NCI-H2029 (cell line): ENCODE data around the gene PXK.

Experiments used
- DNase-seq: peaks from one replicate; lab custom pipeline; 2025; lab: John Stamatoyannopoulos, UW

Gene PXK

DNA sequence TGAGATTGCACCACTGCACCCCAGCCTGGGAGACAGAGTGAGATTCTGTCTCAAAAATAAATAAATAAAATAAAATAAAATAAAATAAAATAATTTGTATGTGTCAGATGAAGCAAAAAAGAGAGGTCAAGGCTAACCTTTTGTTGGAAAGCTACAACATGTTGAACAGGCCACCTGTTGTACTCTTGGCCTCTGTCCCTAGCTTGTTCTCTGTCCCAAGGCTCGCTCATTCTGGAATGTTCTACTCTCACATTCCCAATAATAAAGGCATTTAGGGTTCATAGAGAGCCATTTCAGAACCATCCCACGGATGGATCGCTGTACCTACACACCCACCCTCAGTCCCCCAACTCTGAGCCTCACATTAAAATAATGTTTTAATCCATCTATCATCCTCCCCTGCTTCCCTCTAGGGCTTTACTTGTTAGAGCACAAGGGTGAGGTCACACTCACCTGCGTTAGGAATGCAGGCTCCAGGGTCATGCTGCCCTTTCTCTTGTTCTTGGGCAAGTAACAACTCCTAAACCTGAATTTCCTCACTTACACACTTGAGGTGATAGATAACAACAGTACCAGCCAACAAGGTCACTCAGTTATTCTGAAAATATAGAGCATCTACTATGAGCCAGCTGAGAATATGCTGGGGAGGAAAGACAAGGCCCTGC, 134.3 kb downstream of the PXK start:
- DNase-seq = no peak

GRCh38 chr3:58469096-58469495, 136.4 kb downstream of the PXK start:
- DNase-seq = no peak

GRCh38 chr3:58470363-58471024, 137.8 kb downstream of the PXK start:
- DNase-seq = no peak

- peak; percentile 81 for DNase-seq
Measured at GRCh38 chr3:58471025-58471887, 138.6 kb downstream of the PXK start.

- no peak for DNase-seq
Measured at GRCh38 chr3:58473275-58473674, 140.6 kb downstream of the PXK start.

GRCh38 chr3:58474348-58474911, 141.7 kb downstream of the PXK start:
- DNase-seq = no peak

DNA sequence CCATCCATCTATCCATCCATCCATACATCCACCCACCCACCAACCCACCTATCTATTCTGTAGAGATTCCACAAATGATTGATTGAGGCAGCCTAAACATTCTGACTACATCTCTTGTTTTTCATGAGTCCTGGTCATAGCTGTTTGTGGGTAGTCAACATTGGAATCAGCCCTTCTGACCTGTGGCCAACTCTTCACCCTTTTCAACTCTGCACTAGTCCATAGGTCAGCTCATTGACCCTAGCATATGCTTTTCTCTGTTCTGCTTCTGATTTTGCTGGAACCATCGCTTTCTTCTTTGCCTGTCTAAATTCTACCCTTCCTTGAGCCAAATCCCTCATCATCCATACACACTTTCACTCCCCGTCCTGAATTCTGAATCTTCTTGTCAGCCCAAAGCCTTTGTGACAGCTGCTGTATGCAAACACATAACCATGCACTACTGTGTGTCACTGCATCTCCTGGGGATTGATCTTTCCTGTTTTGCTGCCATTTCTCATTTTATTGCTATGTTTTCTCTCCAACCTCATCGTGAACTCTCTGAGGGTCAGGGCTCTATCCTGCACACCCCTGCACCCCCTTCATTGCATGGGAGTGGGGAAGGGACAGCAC, 142.4 kb downstream of the PXK start:
- DNase-seq = no peak
